ENCODE measurements around the gene DEPDC4.

- TF ChIP-seq CTCF (IDR thresholded peaks at IDR 0.05; ENCODE audit: low read depth, low read length) (no peak), EZH2phosphoT487 (IDR thresholded peaks at IDR 0.05; ENCODE audit: low read depth) (no peak)
Observed at GRCh38 chr12:100303831-100304230, 37.0 kb upstream of the DEPDC4 start.

All from OCI-LY3 (cell line).